Endothelial cell of umbilical vein (primary cell): ENCODE data around the gene FAM221A. TPM values are rescaled to one million over a fixed set of nuclear protein-coding genes. Genes with fewer than 3 reads are reported as not detected.

Experiments used
- BruUV-seq: library from RNA; stranded (reverse); fragments of 400-500 nt; replicated peaks from 2 replicates; lab custom pipeline; 2021; lab: Mats Ljungman, UMichigan
- CTCF ChIA-PET: fragments of 300-600, 350-600 bp; sonication (Branson Sonifier 250); formaldehyde crosslinking; loops from one replicate; lab custom pipeline; 2021; ENCODE audit warnings: antibody characterized with exemption, inconsistent platforms; lab: Charles Lee
- POLR2A ChIA-PET: fragments of 300-600, 350-600 bp; sonication (Branson Sonifier 250); formaldehyde crosslinking; loops from one replicate; lab custom pipeline; 2021; ENCODE audit warnings: antibody characterized with exemption, inconsistent platforms; lab: Charles Lee
- DNase-seq: peaks from one replicate; pipeline ENCODE4 v3.0.0-alpha.2; 2011; ENCODE audit warnings: low read depth, low spot score
- FAIRE-seq: peaks from 2 replicates; lab custom pipeline; 2011; peaks lifted over from hg19 to GRCh38; lab: Jason Lieb, UNC
- H2AFZ ChIP-seq: 2 replicates; pipeline ENCODE4 v1.6.0; 2012; ENCODE audit warnings: low read depth, low read length, control low read depth, inconsistent platforms
- H3K27ac ChIP-seq: 2 replicates; pipeline ENCODE4 v1.5.1; 2011; ENCODE audit warnings: low read depth, mild to moderate bottlenecking, control low read depth, low read length, moderate library complexity; ENCODE audit not compliant: insufficient read depth
- H3K27me3 ChIP-seq, 2 experiments: 2 replicates each; pipeline versions ENCODE4 v1.6.0 to v1.6.1; 2011; ENCODE audit warnings: low read length in 2 of 2, mixed read lengths in 1 of 2; ENCODE audit not compliant: control insufficient read depth in 2 of 2, insufficient read depth in 2 of 2
- H3K36me3 ChIP-seq, 2 experiments: 2 replicates in 1 of 2; 3 replicates in 1 of 2; pipeline ENCODE4 v1.5.1; 2011; ENCODE audit warnings: low read length in 2 of 2, mild to moderate bottlenecking in 1 of 2, moderate library complexity in 1 of 2; ENCODE audit not compliant: control insufficient read depth in 2 of 2, insufficient read depth in 2 of 2; ENCODE audit errors: extremely low read depth in 1 of 2
- H3K4me1 ChIP-seq: 3 replicates; pipeline ENCODE4 v1.5.1; 2011; ENCODE audit warnings: mild to moderate bottlenecking, low read length; ENCODE audit not compliant: control insufficient read depth, insufficient read depth; ENCODE audit errors: extremely low read depth
- H3K4me2 ChIP-seq: 2 replicates; pipeline ENCODE4 v1.6.1; 2011; ENCODE audit warnings: low read length, control low read depth, mixed read lengths; ENCODE audit not compliant: insufficient read depth
- H3K4me3 ChIP-seq, 3 experiments: fragments of 200-600 bp in 1 of 3; sonication (generic), shearing (Covaris generic) in 1 of 3; replicated peaks in 1 of 3; 2 replicates each; pipeline ENCODE4 v1.5.1; 2011 to 2016; ENCODE audit warnings: control low read depth in 3 of 3, low read length in 3 of 3, mild to moderate bottlenecking in 2 of 3, inconsistent platforms in 1 of 3, low read depth in 1 of 3, moderate library complexity in 1 of 3; ENCODE audit not compliant: insufficient read depth in 1 of 3
- H3K79me2 ChIP-seq: 2 replicates; pipeline ENCODE4 v1.6.0; 2012; ENCODE audit warnings: low read length, inconsistent platforms; ENCODE audit not compliant: control insufficient read depth, insufficient read depth
- H3K9ac ChIP-seq: replicated peaks from 2 replicates; pipeline ENCODE3; 2011; ENCODE audit warnings: low read length, control low read depth; ENCODE audit not compliant: insufficient read depth; ENCODE audit errors: extremely low read depth
- H3K9me1 ChIP-seq: replicated peaks from 3 replicates; pipeline ENCODE4 v1.6.0; 2011; ENCODE audit warnings: mild to moderate bottlenecking, low read length; ENCODE audit not compliant: control insufficient read depth, insufficient read depth; ENCODE audit errors: extremely low read depth
- H3K9me3 ChIP-seq: replicated peaks from 2 replicates; pipeline ENCODE4 v1.5.1; 2012; ENCODE audit warnings: low read length, inconsistent platforms; ENCODE audit not compliant: control insufficient read depth, insufficient read depth
- H4K20me1 ChIP-seq: replicated peaks from 2 replicates; pipeline ENCODE3; 2011; ENCODE audit warnings: mild to moderate bottlenecking, low read length; ENCODE audit not compliant: control insufficient read depth, insufficient read depth; ENCODE audit errors: extremely low read depth
- CTCF ChIP-seq, 2 donors: IDR thresholded peaks; 1 replicate in 1 of 2; 2 replicates in 1 of 2; pipeline ENCODE4 v1.5.1; 2011; ENCODE audit warnings: low read length in 2 of 2, mild to moderate bottlenecking in 2 of 2, moderate library complexity in 2 of 2, control low read depth in 1 of 2, inconsistent platforms in 1 of 2, low read depth in 1 of 2; ENCODE audit not compliant: insufficient read depth in 1 of 2; ENCODE audit errors: extremely low read depth in 1 of 2
- EZH2 ChIP-seq: IDR thresholded peaks from 2 replicates; pipeline ENCODE4 v1.6.1; 2012; ENCODE audit warnings: borderline replicate concordance, low read depth, mild to moderate bottlenecking, moderate library complexity, low read length, inconsistent platforms; ENCODE audit not compliant: severe bottlenecking
- FOS ChIP-seq: IDR thresholded peaks from 2 replicates; pipeline ENCODE4 v1.6.1; 2011; ENCODE audit warnings: mild to moderate bottlenecking, low read length, moderate library complexity, borderline replicate concordance; ENCODE audit not compliant: insufficient read depth
- GATA2 ChIP-seq: IDR thresholded peaks from 2 replicates; pipeline ENCODE4 v1.7.0; 2011; ENCODE audit warnings: low read depth, mild to moderate bottlenecking, moderate library complexity, mixed read lengths, low read length; ENCODE audit not compliant: insufficient read length, insufficient read depth
- JUN ChIP-seq: IDR thresholded peaks from 2 replicates; pipeline ENCODE4 v1.6.1; 2011; ENCODE audit warnings: borderline replicate concordance, low read depth; ENCODE audit not compliant: insufficient read length, insufficient read depth
- MAX ChIP-seq: IDR thresholded peaks from 2 replicates; pipeline ENCODE4 v1.6.1; 2011; ENCODE audit not compliant: insufficient read depth, insufficient read length
- MYC ChIP-seq: IDR thresholded peaks from one replicate; pipeline ENCODE4 v1.6.1; 2011; ENCODE audit warnings: mild to moderate bottlenecking, low read depth, low read length
- POLR2A ChIP-seq: IDR thresholded peaks from 2 replicates; pipeline ENCODE4 v1.6.1; 2012; ENCODE audit warnings: low read depth, mild to moderate bottlenecking, control low read depth, low read length
- POLR2AphosphoS5 ChIP-seq: IDR thresholded peaks from 2 replicates; pipeline ENCODE4 v1.6.1; 2012; ENCODE audit warnings: low read depth, mild to moderate bottlenecking, control low read depth, low read length, moderate library complexity; ENCODE audit not compliant: insufficient read depth
- dilution Hi-C: fragments of 300-500 bp; cut with MboI; formaldehyde crosslinking; loops from one replicate; pipeline ENCODE4 v1.15.0; 2019; ENCODE audit warnings: low sequenced_read_pairs; ENCODE audit not compliant: extremely low pct_ligation_motif_present
- intact Hi-C: fragments of 100-400 bp; cut with micrococcal nuclease; formaldehyde crosslinking; loops from one replicate; pipeline ENCODE4 v1.10.0; 2022
- polyA plus RNA-seq, 4 experiments: library from polyadenylated mRNA; depleted of rRNA in 3 of 4; stranded (reverse) in 3 of 4; unstranded in 1 of 4; fragments of >200 nt; gene quantifications; 2 replicates each; pipeline versions ENCODE4 v1.2.1 to v1.2.3, GENCODE V29; 2011 to 2012; ENCODE audit warnings: missing spikeins in 1 of 4
- total RNA-seq: library from RNA; stranded (reverse); gene quantifications from 2 replicates; pipeline ENCODE4 v1.2.3, GENCODE V29; 2021

FAM221A gene
- total and polyA plus RNA-seq, 2 donors (not counting 3 experiments of a cell fraction or from before 2014, with no cell fraction given): 8.1 to 9.4 TPM

GRCh38 chr7:23672033-23672432, 8.0 kb upstream of the FAM221A start:
- no peak overlapping the region for H3K4me2 ChIP-seq
- CTCF ChIA-PET: interaction anchor here (0.6 to 1.0 kb wide), 2 partner anchors 12 to 25 kb away, joined by 3 read pairs; no protein-coding TSS in a partner anchor
- no peak overlapping the region for H2AFZ ChIP-seq
- H3K9ac ChIP-seq: no peak overlapping the region
- no TSS peak for BruUV-seq
- H3K9me1 ChIP-seq: no peaks in the 10 kb centered on the region
- no peaks in the 10 kb centered on the region for H3K4me1 ChIP-seq
- no peak overlapping the region for H3K4me3 ChIP-seq
- peaks cover 3 to 13% of the 10 kb centered on the region in 2 experiments for H3K27me3 ChIP-seq
- H3K27ac ChIP-seq: no peak overlapping the region
- intact Hi-C loops: no loop called here
- H3K79me2 ChIP-seq: no peaks in the 10 kb centered on the region
- POLR2A ChIA-PET: no interaction called here
- no peak for DNase-seq
- H3K36me3 ChIP-seq: no peaks in the 10 kb centered on the region
- no peak for FAIRE-seq
- dilution Hi-C loops: no loop called here
- H3K9me3 ChIP-seq: no peaks in the 10 kb centered on the region
- TF ChIP-seq EZH2 (no peak), MYC (no peak), FOS (no peak), POLR2AphosphoS5 (no peak), GATA2 (no peak), POLR2A (no peak), MAX (no peak), CTCF (IDR thresholded peaks at IDR 0.05; ENCODE audit: extremely low read depth in 1 of 2, insufficient read depth in 1 of 2, low read depth in 1 of 2, low read length in 2 of 2) (no peak), JUN (no peak)
- no peaks in the 10 kb centered on the region for H4K20me1 ChIP-seq
